Parathyroid adenoma (tissue), 2 donors: Measurements from ENCODE around the gene FAM20B.
A peak's percentile ranks its signal among the peaks of the same experiment; 100 is the strongest.

ENCODE experiments used
- H2AFZ ChIP-seq: fragments of 300-600 bp; sonication (generic); one replicate; pipeline ENCODE4 v1.7.0; 2017; ENCODE audit warnings: antibody characterized with exemption, mild to moderate bottlenecking
- H3K27ac ChIP-seq: fragments of 300-600 bp; sonication (generic); one replicate; pipeline ENCODE4 v1.7.0; 2017
- H3K27me3 ChIP-seq: fragments of 300-600 bp; sonication (generic); one replicate; pipeline ENCODE4 v1.7.0; 2017; ENCODE audit warnings: low read length; ENCODE audit not compliant: control insufficient read depth, insufficient read depth
- H3K36me3 ChIP-seq: fragments of 300-600 bp; sonication (generic); one replicate; pipeline ENCODE4 v1.7.0; 2017; ENCODE audit warnings: low read length; ENCODE audit not compliant: control insufficient read depth, insufficient read depth
- H3K4me1 ChIP-seq: fragments of 300-600 bp; sonication (generic); one replicate; pipeline ENCODE4 v1.7.0; 2017; ENCODE audit warnings: control low read depth
- H3K4me2 ChIP-seq: fragments of 300-600 bp; sonication (generic); one replicate; pipeline ENCODE4 v1.7.0; 2017; ENCODE audit warnings: low read length
- H3K4me3 ChIP-seq: fragments of 300-600 bp; sonication (generic); one replicate; pipeline ENCODE4 v1.7.0; 2017; ENCODE audit warnings: low read depth, low read length
- H3K79me2 ChIP-seq: fragments of 300-600 bp; sonication (generic); one replicate; pipeline ENCODE4 v1.7.0; 2017; ENCODE audit warnings: control low read depth
- H3K9ac ChIP-seq: fragments of 300-600 bp; sonication (generic); one replicate; pipeline ENCODE4 v1.7.0; 2017; ENCODE audit warnings: mild to moderate bottlenecking
- H3K9me3 ChIP-seq: fragments of 300-600 bp; sonication (generic); one replicate; pipeline ENCODE4 v1.7.0; 2017; ENCODE audit warnings: low read length; ENCODE audit not compliant: control insufficient read depth
- TF ChIP-seq, protein P1 (sequence below): fragments of 300-600 bp; sonication (generic); IDR thresholded peaks from one replicate; pipeline ENCODE4 v1.7.0; 2017; ENCODE audit warnings: antibody characterized with exemption, mild to moderate bottlenecking
- donor health status: primary hyperparathyroidism.

FAM20B gene

DNA sequence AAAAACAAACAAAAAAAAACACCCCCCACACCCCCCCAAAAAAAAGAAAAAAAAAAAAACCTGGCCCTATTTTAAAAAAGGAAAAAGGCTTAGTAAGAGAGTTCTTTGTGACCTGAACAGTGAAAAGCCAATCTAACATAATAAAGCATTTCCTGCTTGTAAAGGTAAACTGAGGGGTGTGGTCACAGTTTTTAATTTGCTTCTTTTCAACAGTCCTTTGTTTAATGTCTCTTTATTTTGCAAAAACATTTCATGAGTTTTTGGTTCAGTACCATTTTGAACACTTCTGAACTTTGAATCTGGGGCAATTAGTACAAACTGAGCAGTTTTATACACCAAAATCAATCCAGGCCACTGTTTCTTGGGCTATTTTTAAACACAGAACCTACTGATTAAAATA lies 93.8 kb downstream of the FAM20B start:
- Histone ChIP-seq H3K36me3 (no peaks in the 10 kb centered on the region), H3K4me1 (no peaks in the 10 kb centered on the region), H3K4me3 (no peak overlapping the region), H3K4me2 (no peak overlapping the region), H3K9me3 (no peaks in the 10 kb centered on the region), H3K27me3 (no peaks in the 10 kb centered on the region), H3K79me2 (no peaks in the 10 kb centered on the region), H2AFZ (no peak overlapping the region), H3K9ac (no peak overlapping the region), H3K27ac (no peak overlapping the region)
- TF ChIP-seq, protein P1, sequence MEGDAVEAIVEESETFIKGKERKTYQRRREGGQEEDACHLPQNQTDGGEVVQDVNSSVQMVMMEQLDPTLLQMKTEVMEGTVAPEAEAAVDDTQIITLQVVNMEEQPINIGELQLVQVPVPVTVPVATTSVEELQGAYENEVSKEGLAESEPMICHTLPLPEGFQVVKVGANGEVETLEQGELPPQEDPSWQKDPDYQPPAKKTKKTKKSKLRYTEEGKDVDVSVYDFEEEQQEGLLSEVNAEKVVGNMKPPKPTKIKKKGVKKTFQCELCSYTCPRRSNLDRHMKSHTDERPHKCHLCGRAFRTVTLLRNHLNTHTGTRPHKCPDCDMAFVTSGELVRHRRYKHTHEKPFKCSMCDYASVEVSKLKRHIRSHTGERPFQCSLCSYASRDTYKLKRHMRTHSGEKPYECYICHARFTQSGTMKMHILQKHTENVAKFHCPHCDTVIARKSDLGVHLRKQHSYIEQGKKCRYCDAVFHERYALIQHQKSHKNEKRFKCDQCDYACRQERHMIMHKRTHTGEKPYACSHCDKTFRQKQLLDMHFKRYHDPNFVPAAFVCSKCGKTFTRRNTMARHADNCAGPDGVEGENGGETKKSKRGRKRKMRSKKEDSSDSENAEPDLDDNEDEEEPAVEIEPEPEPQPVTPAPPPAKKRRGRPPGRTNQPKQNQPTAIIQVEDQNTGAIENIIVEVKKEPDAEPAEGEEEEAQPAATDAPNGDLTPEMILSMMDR = no peak

DNA sequence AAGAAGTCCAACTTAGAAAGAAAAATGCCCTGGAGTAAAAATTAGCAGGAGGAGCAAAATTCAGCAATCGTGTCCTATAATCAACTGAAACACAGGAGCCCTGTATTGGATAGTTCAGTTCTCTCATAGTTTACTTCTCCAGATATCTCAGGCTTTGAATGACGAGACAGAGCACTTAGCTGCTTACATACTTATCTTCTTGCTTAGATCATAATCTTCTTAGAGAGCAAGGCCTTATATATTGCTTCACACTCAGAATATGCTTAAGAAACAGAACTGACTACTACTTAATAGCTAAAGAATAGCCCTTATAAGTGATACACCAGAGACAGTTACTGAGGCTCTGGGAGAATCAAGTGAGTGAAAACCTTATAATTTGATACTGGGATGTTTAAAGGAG lies 95.0 kb downstream of the FAM20B start:
- H3K36me3 ChIP-seq = no peaks in the 10 kb centered on the region
- TF ChIP-seq, protein P1 = no peak

DNA sequence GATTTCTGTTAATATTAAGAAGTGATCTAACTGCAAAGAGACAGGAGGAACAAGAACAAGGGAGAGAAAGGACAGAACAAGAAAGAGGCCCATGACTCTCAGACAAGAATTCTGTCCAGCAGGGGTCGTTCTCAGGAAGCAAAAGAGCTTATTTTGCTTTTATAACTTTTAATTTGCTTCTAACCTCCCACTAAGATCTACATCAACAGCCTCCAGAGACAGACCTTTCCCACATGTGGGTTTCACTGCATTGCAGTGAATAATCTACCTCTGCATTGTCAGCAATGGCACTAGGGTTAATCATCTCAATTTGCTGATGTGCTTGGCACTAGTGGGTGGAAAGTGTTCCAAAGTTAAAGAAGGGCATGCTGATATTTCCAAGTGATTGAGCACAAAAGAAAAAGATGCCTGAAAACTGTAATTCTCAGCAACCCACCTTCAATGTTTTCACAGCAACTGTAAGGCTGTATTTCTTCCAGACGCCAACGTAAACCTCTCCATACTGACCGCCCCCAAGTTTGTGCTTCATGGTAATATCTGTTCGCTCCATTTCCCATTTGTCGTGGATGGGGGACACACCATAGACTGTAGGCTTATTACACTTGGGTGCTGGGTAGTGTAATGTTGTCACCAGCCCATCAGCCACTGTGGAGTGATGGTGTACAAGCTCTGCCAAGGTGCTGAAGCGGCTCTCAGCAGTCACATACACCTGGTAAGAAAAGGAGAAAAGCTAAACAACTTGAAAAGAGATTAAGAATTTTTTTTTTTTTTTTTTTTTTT lies 95.7 kb downstream of the FAM20B start:
- no peak overlapping the region for H3K9ac ChIP-seq
- H3K4me2 ChIP-seq = no peak overlapping the region
- TF ChIP-seq, protein P1 = peak; percentile 38
- no peaks in the 10 kb centered on the region for H3K36me3 ChIP-seq
- H3K9me3 ChIP-seq = no peaks in the 10 kb centered on the region
- no peak overlapping the region for H3K27ac ChIP-seq
- no peaks in the 10 kb centered on the region for H3K27me3 ChIP-seq
- H3K79me2 ChIP-seq = no peaks in the 10 kb centered on the region
- H3K4me1 ChIP-seq = no peaks in the 10 kb centered on the region
- no peak overlapping the region for H2AFZ ChIP-seq
- H3K4me3 ChIP-seq = no peak overlapping the region

More for the DNA sequence above, 95.0 kb downstream of the FAM20B start:
- no peaks in the 10 kb centered on the region for H3K9me3 ChIP-seq
- H3K4me3 ChIP-seq = no peak overlapping the region
- H3K27me3 ChIP-seq = no peaks in the 10 kb centered on the region
- H2AFZ ChIP-seq = no peak overlapping the region
- H3K4me2 ChIP-seq = no peak overlapping the region
- H3K27ac ChIP-seq = no peak overlapping the region
- no peaks in the 10 kb centered on the region for H3K79me2 ChIP-seq
- no peak overlapping the region for H3K9ac ChIP-seq
- no peaks in the 10 kb centered on the region for H3K4me1 ChIP-seq

DNA sequence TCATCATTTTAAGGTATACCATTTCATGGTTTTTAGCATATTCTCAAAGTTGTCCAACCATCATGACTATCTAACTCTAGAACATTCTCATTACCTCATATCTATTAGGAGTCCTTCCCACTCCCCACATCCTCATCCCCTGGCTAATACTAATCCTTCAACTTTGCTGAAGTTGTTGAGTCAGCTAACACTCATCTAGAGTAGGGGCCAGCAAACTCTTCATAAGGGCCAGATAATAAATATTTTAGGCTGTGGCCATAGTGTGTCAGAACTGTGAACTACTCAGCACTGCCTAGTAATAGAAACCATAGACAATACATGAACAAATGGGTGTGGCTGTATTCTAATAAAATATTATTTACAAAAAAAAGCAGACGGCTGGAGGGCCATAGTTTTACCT lies 99.2 kb downstream of the FAM20B start:
- H3K4me1 ChIP-seq = no peaks in the 10 kb centered on the region
- TF ChIP-seq, protein P1 = no peak

More for the DNA sequence above, 99.2 kb downstream of the FAM20B start:
- Histone ChIP-seq H3K4me2 (no peak overlapping the region), H3K27me3 (no peaks in the 10 kb centered on the region), H3K79me2 (no peaks in the 10 kb centered on the region), H2AFZ (no peak overlapping the region), H3K4me3 (no peak overlapping the region), H3K9me3 (no peaks in the 10 kb centered on the region), H3K9ac (no peak overlapping the region), H3K27ac (no peak overlapping the region), H3K36me3 (no peaks in the 10 kb centered on the region)
